HG02678 (cell line): ENCODE measurements around the gene SMCHD1.
"Not testable (repeated sequence)": the region's sequence is repeated elsewhere in the genome, so short reads cannot be mapped to it uniquely, and the experiment has no call there.

ENCODE experiments used
- ATAC-seq: cut with Tn5 transposase; IDR thresholded peaks from one replicate; pipeline ENCODE4 v1.9.1; 2021; ENCODE audit warnings: mild to moderate bottlenecking, moderate library complexity; ENCODE audit not compliant: unreplicated experiment

SMCHD1 gene

DNA sequence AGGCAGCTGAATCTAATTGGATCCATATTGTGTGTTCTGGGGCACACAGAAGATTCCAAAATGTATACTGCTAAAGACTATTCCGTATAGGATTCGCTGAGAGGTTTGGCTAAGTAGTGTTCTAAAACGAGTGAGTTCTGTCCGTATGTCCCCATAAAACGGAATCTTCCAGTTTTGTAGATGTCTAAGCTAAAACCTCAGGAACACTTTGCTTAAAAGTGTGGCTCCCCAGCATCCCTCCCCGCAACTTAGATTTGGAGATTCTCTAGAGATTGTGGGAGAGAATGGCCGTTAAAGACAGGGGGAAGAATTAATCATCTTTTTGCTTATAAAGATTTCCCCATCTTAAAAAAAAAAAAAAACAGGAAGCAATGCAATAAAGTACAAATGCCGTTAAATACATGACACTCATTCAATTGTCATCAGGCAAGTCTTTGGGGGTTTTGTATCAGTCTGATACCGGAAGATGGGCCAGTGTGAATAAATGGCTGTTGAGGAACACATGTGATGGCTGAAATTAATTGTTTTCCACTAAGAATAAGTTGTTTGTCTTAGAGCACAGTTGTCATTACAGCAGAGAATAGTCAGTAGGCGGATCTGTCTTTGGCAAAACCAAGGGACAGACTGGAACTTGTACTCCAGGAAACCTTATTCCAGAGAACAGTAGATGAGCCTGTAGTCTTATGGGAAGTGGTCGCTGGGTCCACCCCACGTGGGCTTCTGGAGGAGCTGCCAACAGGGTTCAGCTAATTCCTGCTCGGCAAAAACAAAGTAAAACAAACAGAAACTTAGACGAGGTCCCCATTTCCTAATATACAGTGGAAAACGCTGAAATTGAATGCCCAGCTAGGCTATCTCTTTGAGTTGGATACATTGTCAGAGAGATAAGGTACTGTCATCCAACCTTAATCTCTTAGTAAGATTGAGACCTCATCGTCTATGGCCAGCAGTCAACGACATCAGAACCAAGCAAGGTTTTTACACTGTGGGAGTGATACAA is 193.0 kb downstream of the SMCHD1 start:
- ATAC-seq: no peak

DNA sequence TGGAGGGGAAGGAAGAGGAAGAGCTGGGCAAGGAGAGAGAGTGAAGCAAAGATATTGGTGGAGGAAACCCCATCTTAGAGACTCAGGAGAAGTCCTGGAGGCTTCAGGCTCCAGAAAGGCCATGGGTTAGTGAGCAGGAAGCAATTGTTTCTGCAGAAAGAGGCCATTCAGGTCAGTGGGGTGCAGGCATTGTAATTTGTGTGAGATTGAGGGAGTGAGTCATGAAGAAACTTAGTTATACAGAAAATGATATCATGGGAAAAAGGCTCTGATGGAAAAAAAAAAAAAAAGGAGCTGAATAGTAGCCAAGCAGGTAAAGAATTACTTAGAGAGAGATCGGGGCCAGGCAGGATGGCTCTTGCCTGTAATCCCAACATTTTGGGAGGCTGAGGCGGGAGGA is 195.3 kb downstream of the SMCHD1 start:
- no peak for ATAC-seq

DNA sequence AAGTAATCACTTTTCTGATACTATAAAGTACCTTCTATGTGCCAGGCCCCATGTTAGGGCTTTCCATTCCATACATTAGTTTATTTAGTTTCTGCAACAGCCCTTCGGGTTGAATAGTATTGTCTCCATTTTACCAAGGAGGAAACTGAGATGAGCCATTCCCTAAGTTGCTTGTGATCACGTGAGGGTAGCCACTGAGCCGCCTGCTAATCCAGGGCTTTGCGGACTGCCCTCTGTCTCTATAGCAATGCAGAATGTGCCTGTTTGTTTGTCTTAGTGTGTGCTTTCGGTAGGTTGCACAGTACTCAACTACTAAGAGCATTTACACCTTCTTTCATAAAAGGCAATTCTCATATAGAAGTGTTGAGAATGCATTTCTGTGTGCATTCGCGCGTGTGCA is 196.2 kb downstream of the SMCHD1 start:
- no peak for ATAC-seq

DNA sequence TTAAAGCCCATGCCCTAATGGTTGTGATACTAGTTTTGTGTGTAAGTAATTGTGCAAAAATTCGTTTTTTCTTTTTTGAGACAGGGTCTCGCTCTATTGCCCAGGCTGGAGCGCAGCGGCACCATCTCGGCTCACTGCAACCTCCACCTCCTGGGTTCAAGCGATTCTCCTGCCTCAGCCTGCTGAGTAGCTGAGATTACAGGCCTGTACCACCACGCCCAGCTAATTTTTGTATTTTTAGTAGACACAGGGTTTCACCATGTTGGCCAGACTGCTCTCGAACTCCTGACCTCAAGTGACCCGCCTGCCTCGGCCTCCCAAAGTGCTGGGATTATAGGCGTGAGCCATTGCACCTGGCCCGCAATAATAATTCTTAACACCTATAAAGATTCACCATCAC is 196.9 kb downstream of the SMCHD1 start:
- not testable (repeated sequence) for ATAC-seq

DNA sequence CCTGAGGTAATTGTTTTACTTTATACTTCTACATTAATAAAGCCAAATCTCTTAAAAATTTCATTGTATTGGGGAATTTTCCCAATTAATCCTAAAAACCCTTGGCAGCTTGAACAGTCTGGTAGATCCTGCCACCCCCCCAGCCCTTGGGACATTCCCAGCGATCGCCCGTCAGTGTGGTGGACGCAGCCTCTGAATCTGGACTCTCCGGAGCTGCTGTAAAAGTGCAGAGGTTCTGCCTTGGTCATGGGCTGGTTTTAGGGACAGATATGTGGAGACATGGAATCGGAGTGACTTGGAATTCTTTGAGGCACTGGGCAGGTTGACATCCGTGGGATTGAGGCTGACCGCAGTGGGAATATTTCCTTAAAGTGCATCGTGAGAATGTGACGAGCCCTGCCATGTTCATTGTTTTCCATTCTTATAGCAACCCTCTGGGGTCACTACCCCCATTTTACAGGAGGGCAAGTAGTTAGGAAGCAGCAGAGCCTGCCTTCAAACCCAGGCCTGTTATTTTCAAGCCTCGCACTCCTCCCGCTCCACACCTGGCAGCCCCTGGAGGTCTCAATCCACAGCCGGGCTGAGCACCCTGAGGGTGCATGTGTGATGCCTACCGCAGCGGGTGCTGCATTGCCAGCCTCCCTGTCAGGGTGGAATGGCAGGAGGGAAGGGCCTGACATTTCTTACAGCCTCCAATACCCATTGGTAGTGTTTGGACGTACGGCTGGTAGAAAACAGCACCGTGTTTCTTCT is 197.8 kb downstream of the SMCHD1 start:
- no peak for ATAC-seq

DNA sequence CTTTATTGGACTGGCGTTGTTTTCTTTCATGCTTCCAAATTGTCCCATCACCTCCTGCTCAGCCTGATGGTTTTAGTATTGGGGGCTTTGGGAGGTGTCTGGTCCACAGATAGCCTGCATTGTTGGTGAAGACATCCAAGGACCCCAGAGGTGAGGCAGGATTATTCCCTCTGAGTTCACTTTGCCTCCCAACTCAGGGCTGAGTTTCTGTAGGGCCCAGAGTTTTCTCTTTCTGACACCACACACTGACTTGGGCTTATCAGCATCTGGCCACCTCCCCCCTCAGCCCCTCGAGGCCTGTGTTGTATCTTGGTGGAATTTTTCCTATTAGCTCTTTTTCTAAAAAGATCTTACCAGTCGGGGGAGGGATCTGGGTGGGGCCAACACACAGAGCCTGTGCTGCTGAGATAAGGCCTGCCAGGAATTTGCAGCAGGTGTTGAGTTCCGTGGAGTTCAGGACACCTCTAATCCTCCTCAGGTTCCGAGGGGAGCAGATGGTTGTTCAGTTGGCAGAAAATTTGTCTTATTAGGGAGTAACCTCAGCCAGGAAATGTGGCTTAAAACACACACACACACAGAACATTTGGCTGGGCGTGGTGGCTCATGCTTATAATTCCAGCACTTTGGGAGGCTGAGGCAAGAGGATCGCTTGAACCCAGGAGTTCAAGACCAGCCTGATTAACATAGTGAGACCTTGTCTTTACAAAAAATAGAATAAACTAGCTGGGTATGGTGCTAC is 198.6 kb downstream of the SMCHD1 start:
- no peak for ATAC-seq
